HG03175 (cell line): ENCODE measurements around the gene PPP2R2D.
"Not testable (repeated sequence)": the region's sequence is repeated elsewhere in the genome, so short reads cannot be mapped to it uniquely, and the experiment has no call there.

ENCODE experiments used
- ATAC-seq: cut with Tn5 transposase; IDR thresholded peaks from one replicate; pipeline ENCODE4 v1.9.1; 2021; ENCODE audit warnings: mild to moderate bottlenecking, moderate library complexity; ENCODE audit not compliant: unreplicated experiment

Gene PPP2R2D

DNA sequence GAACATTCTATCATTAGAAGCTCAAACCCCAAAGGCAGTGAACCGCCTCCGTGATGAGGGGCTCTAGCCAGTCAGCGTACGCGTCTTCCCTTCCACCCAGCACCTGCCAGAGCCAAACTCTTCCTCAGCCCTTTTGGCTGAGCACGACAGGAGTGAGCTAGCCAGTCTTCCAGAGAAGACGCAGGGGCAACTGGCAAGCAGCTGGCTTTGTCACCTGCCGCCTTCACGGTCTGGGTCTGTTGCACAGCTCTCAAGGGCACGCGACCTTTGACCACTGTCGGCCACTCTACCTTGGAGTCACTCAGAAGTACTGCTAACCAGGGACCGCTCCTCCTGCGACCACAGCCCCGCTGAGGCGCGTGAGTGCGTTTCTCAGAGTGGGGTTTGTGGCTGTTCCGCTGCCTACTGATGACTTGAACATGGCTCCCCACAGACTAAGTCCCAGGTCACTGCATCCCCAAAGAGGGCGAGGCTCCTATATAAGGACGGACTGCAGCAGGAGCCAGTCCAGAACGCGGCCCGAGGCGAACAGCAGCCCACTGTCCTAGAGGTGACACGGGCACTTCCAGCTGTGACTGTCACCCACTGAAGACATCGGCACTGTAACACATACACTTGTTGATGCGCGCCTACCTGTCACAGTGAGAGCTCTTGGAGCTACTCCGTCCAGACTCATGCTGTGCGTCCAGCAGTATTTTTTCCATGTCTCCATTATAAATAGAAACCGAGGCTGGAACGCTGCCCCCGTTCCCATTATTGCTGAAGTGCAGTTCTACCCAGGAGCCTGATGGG is 72.5 kb downstream of the PPP2R2D start:
- ATAC-seq, result no peak

DNA sequence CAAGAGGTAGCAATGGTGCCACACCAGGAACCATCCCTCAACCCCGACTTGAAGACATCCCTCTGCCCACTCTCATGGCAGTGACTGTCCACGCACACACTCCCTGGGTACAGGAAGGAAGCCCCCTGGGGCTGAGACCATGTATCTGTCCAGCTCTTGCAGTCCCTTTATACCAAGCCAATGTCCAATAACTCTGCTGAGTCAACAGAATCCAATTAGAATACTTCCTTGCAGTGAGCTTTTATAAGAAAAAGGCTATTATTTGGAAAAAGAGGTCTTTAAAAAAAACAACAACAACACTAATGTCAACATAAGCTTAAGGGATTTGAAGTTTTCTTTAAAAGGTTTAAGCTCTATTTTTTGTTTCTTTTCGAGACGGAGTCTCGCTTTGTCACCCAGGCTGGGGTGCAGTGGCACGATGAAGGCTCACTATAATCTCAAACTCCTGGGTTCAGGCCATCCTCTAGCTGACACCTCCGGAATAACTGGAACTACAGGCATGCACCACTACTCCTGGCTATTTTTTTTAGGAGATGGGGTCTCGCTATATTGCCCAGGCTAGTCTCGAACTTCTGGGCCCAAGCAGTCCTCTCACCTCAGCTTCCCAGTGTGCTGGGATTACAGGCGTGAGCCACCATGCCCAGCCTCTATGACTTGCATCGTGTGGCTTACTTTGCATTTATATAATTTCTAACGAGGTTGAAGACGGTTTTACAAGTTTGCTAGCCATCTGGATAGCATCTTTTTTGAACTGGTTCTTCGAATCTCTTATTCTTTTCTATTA is 73.4 kb downstream of the PPP2R2D start:
- ATAC-seq, result no peak

DNA sequence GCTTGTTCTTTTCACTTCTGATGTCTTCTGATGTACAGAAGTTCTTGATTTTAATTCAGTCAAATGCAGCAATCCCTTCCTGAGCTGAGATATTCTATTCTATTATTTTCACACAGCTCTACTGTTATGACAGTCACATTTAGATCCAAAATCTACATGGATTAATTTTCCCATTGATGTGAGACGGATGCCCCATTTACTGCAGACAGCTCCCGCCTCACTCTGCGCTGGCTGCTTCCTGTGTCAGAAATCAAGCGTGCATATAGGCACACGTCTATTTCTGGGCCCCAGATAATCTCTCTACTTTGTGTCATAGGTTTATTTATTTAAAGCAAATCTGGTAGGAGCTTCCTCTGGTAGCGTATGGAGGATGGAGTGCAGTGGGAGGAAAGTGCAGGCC is 74.2 kb downstream of the PPP2R2D start:
- no peak for ATAC-seq

DNA sequence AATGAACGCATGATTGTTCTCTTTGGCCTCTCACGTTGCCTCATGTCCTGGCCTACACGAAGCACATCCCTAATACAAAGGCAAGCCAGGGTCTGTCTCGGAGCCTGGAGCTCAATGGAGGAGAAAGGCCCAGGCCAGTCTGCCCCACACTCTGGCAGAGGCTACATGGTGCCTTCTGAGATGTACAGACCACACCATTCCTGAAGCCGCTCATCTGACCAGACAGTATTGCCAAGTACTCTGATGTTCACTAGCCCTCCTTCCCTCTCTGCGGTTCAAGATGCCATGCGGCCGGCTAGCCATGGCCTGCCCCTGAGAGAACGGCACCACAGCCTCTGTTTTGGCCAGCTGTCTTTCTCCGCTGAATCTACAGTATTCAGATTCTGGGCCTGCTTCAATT is 75.0 kb downstream of the PPP2R2D start:
- no peak for ATAC-seq

DNA sequence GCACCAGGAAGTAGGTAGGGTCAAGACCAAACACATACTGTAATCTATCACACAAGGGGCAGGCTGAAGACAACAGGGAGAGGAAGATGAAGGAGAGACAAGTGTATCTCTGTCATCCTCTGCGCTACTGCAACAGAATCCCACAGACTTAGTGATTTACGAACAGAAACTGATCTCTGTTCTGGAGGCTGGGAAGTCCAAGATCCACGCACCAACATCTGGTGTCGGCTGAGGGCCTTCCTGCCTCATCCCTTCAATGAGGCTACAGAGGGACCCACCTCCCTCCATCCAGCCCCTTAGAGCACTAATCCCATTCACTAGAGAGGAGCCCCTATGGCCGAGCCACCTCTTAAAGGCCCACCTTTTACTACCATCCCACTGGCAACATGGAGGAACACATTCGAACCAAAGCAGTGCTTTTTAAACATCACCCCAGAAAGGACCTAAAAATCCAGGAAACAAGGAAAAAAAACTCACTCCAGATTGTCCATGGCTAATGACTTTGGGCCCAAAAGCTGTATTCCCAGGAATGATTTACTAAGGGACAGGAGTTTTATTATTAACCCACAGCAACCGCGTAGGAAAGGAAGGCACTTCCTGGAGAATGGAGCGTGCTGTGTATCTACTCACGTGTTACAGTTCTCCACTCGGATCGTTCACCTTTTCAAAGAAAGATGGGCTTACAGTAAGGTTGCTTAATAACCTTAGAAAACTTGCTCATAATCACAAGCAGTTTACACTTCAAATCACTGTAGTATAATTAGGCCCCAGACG is 76.7 kb downstream of the PPP2R2D start:
- ATAC-seq, result no peak

DNA sequence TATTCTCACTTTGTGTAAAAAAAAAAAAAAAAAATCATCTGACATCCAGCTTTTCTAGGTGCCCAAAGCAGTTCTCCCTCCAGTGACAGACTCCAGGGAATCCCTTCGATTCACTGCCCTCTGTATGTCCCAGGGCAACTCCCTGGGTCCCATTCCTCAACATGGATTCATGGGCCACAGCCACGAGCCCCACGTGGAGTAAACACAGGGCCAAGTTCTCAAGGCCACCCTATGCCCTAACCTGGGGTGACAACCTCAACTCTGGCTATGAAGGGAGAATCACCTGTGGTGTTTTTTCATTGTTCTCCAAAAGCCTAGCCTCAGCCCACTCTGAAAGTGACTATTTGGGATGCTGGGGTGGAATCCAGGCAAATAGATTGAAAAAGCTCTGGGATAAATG is 77.6 kb downstream of the PPP2R2D start:
- ATAC-seq, result no peak

DNA sequence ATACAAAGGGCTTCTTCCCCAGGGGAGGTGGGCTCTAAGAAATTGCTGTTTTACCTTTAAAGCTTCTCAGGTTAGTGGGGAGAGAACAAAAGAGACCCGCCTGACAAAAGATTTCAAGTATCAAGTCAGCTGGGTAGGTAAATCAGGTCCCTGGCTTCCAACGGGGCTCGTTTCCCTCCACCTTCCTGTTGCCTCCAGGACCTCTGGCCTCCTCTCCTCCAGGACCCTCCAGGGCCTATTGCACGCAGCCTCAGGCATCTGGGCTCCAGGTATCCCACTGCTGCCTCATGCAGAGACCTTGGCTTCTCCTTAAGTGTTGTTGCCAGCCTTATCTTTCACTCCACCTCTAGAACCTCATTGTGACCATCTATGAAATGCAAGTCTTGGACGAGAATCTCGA is 78.0 kb downstream of the PPP2R2D start:
- ATAC-seq, result no peak

DNA sequence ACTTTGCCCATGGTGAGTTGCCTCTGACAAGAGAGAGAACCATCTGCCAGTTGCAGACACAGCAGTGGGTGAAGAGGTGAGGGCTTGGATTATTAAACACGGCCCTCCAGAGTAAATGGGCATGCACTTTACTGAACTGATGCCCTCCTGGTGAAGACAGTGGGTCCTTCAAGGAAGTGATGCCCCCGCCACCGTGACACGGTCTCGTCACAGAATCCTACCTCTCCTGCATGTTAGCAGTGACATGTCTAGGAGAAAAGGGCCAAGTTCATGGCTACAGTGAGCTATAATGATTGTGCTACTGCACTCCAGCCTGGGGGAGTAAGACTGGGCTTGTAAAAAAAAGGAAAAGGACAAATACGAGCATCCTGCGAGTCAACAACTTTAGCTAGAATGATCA is 78.5 kb downstream of the PPP2R2D start:
- ATAC-seq, result no peak

DNA sequence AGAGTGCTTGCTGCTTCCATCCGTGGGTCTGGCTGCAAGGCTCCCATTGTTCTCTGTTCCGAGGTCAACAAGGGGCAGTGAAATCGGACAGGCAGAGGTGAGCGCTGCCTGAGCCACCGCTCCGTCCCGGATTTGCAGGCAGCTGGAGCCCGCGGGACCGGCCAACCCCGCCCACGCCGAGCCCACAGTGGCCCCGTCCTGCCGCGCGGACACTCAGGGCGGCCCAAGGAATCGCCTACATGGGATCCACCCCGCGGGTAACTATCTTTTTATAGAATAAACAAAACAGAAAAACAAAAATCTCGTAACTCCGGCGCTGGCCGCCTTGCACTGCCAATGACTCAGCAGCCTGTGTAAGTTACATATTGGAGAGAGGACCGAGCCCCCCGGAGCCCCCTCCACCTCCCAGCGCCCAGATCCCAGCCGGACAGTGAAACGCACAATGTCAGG is 79.0 kb downstream of the PPP2R2D start:
- no peak for ATAC-seq

DNA sequence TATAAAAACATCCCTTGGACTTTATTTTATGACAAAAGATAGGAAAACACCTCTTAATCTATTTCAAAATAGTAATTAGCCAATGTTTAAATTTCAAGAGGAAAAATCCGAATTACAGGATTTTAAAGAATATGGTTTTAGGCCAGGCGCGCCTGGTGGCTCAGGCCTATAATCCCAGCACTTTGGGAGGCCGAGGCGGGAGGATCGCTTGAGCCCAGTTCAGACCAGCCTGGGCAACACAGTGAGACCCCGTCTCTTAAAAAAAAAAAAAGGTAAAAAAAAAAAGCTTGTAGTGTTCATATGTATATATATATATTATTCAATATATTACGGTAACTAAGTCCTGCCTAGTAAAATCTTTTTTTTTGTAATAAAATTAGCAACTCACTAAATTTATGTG is 79.5 kb downstream of the PPP2R2D start:
- no peak for ATAC-seq

DNA sequence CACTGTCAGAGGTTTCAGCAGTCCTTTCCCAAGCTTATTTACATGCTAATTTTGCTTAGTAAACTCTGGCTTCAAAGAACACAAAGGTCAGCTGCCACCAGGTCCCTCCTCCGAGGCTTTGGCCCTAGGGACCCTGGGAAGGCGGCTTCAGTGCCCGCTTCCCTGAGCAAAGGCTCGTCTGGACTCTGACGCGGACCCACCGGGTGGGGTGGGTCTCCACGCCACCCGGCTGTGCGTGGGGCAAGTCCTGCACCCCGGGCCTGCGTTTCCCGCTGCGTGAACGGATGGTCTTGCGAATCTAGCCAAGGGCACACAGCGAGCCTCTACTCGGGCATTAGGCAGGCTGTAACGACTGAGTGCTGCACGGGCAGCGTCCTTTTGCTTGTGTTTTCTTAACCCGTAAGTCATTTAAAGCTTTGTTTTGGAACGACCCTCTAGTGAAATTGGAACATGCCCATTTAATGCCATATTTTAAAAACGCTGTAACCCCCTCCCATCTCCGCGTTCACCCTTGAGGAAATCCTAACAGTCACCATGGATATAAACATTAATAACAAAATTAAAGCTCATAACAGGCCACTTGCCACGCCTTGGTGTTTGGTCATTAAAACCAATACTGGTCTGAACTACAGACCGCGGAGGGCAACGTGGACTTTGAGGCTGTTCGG is 80.1 kb downstream of the PPP2R2D start:
- ATAC-seq, result no peak

DNA sequence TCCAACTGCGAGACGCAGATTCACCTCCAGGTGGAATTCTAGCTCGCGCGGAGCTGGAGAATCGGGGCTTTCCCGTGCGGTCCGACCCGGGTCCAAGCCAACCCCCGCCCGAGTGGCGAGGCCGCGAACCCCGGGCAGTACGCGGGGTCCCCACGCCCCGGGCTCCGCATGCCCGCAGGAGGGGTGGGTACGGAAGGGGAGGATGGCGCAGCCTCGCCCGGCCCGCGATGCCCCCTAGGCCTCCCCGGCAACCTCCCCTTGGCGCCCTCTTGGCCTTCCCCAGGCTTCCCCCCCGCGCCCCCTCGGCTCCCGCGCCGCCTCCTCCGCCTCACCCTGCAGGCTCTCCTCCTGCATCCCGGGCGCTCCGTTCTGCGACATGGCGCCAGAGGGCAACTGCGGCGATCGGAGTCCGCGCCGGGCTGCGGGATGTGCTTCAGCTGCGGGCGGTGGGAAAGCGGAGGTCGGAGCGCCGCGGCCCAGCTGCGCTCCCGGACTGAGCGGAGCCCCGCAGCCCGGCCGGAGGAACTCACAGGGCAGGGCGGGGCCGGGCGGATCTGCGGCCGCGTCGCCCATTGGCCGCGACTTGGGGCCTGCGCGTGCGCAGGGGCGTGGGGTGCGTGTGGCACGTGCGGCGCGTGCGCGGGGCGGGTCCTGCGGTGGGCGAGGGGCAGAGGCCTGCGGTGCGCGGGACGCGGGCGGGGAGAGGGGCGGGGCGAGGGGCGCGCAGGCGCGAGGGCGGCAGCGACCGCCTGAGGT is 80.8 kb downstream of the PPP2R2D start, which contains the start of gene BNIP3:
Gene BNIP3, minus strand, starts transcription at position 495 of the 756 bp plus-strand sequence. Its CDS starts 117 bp downstream, at position 378.
- peak; percentile 91 for ATAC-seq

DNA sequence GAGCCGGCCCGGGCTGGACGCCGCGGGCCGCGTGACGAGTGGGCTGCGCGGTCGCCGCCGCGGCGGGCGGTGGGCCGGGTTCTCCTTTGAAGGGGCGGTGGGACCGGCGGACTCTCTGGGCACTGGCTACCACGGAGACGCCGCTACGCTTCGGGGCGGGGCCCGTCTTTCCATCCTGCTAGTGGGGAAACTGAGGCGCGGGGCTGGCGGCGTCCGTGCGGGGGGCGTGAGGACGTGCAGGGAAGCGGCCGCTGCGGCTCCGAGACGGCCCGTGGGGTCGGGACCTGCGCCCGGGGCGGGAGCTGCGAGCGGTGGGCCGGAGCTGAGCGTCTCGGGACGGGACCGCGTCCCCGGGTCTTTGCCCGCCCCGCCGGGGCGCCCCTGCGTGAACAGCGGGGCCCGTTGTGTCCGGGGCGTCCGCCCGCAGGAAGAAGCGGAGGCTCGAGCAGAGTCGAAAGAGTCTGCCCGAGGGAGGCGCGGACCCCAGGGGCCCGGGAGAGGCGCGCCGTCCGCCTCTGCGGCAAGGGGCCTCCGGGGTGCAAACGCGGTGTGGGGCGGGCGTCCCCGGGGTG is 81.5 kb downstream of the PPP2R2D start:
- ATAC-seq, result peak; percentile 33

DNA sequence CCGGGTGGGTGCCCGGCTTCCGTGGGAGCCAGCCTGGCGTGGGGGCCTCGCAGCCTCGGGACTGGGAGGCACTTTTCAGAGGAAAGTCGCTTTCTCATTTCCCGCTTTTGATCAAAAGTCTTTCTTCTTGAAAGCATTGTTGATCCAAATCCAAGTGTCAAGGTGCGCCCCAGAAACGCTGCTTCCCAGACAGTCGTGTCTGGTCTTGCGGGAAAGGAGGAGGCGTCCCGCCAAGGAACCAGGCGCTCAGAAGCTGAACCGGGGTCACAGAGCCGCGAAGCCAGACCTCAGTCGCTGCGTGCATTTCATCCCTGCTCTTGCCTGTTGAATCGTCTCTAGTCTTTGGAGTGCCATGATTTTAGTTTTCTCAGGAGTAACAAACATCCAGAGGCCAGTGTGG is 82.0 kb downstream of the PPP2R2D start:
- ATAC-seq, result no peak

DNA sequence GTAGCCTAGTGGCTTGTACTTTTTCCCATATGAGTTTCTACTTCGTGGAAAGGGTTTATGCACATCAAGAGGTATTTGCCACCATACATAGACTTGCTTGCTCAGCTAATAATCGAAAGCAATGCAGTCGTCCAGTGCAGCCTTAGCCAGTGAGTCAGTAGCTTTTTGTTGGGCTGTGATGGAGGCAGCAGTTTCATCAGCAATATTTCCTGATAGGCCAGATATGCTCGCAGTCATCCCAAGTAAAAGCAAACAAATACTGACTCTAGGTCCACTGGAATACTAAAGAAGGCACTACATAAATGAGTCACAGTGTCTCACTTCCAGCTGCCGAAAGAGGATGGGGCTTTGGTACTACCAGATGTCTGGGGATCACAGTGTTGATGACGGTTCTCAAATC is 83.0 kb downstream of the PPP2R2D start:
- ATAC-seq, result no peak

DNA sequence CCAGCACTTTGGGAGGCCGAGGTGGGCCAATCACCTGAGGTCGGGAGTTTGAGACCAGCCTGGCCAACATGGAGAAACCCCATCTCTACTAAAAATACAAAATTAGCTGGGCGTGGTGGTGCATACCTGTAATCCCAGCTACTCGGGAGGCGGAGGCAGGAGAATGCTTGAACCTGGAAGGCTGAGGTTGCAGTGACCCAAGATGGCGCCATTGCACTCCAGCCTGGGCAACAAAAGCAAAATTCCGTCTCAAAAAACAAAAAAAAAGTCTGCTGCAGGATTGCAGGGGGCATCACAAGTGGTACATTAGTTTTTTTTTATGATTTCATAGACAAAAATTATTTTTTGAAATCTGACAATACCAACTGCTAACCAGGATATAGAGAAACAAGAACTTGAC is 86.0 kb downstream of the PPP2R2D start:
- ATAC-seq, result not testable (repeated sequence)

DNA sequence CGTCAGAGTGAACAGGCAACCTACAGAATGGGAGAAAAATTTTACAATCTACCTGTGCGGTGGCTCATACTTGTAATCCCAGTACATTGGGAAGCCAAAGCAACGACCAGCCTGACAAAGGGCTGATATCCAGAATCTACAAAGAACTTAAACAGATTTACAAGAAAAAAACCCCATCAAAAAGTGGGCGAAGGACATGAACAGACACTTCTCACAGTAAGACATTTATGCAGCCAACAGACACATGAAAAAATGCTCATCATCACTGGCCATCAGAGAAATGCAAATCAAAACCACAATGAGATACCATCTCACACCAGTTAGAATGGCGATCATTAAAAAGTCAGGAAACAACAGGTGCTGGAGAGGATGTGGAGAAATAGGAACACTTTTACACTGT is 86.5 kb downstream of the PPP2R2D start:
- not testable (repeated sequence) for ATAC-seq

DNA sequence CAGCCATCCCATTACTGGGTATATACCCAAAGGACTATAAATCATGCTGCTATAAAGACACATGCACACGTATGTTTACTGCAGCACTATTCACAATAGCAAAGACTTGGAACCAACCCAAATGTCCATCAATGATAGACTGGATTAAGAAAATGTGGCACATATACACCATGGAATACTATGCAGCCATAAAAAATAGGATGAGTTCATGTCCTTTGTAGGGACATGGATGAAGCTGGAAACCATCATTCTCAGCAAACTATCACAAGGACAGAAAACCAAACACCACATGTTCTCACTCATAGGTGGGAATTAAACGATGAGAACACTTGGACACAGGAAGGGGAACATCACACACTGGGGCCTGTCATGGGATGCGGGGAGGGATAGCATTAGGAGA is 87.0 kb downstream of the PPP2R2D start:
- not testable (repeated sequence) for ATAC-seq

DNA sequence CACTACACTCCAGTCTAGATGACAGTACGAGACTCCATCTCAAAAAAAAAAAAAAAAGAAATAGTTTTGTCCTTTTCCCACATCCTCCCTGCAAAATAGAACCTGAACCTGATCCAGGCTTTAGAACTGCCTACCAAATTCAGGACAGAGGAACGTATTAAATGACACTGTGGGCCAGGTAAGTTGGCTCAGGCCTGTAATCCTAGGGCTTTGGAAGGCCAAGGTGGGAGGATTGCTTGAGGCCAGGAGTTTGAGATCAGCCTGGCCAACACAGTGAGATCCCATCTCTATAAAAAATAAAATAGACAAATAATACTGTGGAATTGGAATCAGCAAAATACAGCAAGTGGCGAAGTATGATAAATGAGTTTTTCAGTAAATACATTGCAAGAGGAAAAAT is 90.9 kb downstream of the PPP2R2D start:
- no peak for ATAC-seq

DNA sequence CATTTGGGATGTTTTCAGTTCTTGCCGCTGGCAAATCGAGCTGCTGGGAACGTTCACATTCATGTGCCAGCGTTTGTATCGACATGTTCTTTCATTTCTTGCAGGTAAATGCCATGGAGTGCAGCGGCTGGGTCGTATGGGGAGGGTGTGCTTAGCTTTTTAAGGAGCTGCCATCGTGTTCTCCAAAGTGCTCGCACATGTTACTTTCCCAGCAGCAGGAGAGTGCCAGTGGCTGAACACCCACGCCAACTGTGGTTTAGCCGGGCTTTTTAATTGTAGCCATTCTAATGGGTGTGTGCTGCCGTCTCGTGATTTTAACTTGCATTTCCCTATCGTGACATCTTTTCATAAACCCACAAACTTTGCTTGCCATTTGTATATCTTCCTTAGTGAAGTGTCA is 92.5 kb downstream of the PPP2R2D start:
- no peak for ATAC-seq
